Lower leg skin (tissue), 3 donors: ENCODE data around the gene CMIP.

ENCODE experiments used
- POLR2A ChIP-seq, 2 donors: fragments of 450-650 bp; IDR thresholded peaks; one replicate each; pipeline ENCODE4 v1.6.1; 2016 to 2017; ENCODE audit warnings: antibody characterized with exemption in 2 of 2, mild to moderate bottlenecking in 1 of 2, moderate library complexity in 1 of 2
- TF ChIP-seq, protein P1 (sequence below), 3 donors: fragments of 450-650 bp; IDR thresholded peaks; one replicate each; pipeline ENCODE4 v1.5.1; 2016; ENCODE audit warnings: antibody characterized with exemption in 3 of 3, mild to moderate bottlenecking in 3 of 3, moderate library complexity in 2 of 3

DNA sequence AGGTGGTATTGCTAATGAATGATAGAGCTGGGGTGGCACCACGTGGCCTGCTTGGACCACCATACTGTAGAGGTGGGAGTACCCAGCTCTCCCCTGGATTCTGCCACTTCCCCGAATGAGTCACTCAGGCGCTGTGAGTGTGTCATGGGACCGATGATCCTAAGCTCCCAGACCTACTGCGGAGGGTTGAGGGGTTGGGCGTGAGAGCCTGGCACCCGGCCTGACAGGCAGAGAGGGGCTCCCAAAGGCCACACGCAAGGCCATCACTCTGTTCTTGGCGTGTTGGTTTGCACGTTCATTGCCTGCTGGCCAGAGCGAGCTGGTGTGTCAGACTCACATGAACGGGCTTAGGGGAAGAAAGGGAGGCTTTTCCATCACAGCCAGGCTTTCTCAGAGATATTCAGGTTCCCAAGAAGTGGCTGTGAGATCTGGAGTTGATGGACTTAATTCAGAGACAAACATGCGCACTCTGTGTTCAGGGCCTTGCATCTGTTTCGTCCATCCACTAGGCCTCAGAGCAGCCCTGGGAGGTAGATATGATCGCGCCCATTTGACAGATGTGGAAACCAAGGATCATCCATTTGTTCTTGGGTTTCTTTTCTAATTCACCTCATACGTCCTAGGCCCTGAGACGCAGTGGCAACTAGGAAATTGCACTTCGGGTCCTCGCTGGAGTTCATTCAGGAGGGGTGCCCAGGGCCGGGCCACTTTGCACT is 41.4 kb downstream of the CMIP start:
- TF ChIP-seq, protein P1, sequence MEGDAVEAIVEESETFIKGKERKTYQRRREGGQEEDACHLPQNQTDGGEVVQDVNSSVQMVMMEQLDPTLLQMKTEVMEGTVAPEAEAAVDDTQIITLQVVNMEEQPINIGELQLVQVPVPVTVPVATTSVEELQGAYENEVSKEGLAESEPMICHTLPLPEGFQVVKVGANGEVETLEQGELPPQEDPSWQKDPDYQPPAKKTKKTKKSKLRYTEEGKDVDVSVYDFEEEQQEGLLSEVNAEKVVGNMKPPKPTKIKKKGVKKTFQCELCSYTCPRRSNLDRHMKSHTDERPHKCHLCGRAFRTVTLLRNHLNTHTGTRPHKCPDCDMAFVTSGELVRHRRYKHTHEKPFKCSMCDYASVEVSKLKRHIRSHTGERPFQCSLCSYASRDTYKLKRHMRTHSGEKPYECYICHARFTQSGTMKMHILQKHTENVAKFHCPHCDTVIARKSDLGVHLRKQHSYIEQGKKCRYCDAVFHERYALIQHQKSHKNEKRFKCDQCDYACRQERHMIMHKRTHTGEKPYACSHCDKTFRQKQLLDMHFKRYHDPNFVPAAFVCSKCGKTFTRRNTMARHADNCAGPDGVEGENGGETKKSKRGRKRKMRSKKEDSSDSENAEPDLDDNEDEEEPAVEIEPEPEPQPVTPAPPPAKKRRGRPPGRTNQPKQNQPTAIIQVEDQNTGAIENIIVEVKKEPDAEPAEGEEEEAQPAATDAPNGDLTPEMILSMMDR (IDR thresholded peaks at IDR 0.05): no peak
- TF ChIP-seq POLR2A (IDR thresholded peaks at IDR 0.05): no peak
